Measurements from ENCODE around the gene SLC33A1.
"Not testable (repeated sequence)": the region's sequence is repeated elsewhere in the genome, so short reads cannot be mapped to it uniquely, and the experiment has no call there.

SLC33A1 gene

DNA sequence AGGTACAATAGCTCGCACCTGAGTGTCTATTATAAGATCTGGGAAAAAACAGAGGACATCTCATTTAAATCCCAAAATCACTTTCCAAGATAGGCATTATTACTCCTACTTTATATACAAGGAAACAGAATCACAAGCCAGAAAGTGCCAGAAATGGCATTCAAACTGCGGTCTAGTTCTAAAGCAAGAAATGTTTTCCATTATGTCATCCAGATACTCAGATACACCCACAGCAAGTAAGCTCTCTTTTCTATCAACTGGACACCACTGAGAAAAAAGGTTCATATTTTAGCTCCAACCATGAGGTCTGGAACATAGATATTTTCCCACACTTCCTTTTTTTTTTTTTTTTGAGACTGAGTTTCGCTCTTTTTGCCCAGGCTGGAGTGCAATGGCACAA, 8.1 kb downstream of the SLC33A1 start:
- H4K20me1 ChIP-seq = peaks cover 77% of the 10 kb centered on the region
- no peak overlapping the region for H3K4me3 ChIP-seq
- no peak for TF ChIP-seq Cebpa-rat (IDR thresholded peaks at IDR 0.05)
- no peak overlapping the region for H3K4me2 ChIP-seq
- H3K36me3 ChIP-seq = peaks cover 39% of the 10 kb centered on the region
- no peaks in the 10 kb centered on the region for H3K27me3 ChIP-seq
- no peak overlapping the region for H3K9ac ChIP-seq
- no peaks in the 10 kb centered on the region for H3K9me3 ChIP-seq
- H3K4me1 ChIP-seq = peaks cover 36% of the 10 kb centered on the region
- H3K27ac ChIP-seq = no peak overlapping the region

- H3K4me3 ChIP-seq = no peak overlapping the region
- no peak overlapping the region for H3K4me2 ChIP-seq
- no peaks in the 10 kb centered on the region for H3K27me3 ChIP-seq
- H3K9me3 ChIP-seq = no peaks in the 10 kb centered on the region
- peaks cover 57% of the 10 kb centered on the region for H4K20me1 ChIP-seq
- TF ChIP-seq Cebpa-rat (IDR thresholded peaks at IDR 0.05) = no peak
- H3K9ac ChIP-seq = no peak overlapping the region
- H3K27ac ChIP-seq = no peak overlapping the region
- peaks cover 11% of the 10 kb centered on the region for H3K4me1 ChIP-seq
- H3K36me3 ChIP-seq = peaks cover 30% of the 10 kb centered on the region
These were observed 10.7 kb downstream of the SLC33A1 start for GRCh38 chr3:155843569-155843968.

- Histone ChIP-seq H3K27ac (no peak overlapping the region), H3K36me3 (peaks cover 51% of the 10 kb centered on the region), H3K27me3 (no peaks in the 10 kb centered on the region), H3K4me3 (no peak overlapping the region), H3K9ac (no peak overlapping the region), H3K4me1 (no peaks in the 10 kb centered on the region), H4K20me1 (no peaks in the 10 kb centered on the region), H3K4me2 (no peak overlapping the region), H3K9me3 (peaks cover 13% of the 10 kb centered on the region)
- TF ChIP-seq Cebpa-rat (IDR thresholded peaks at IDR 0.05) = no peak
These were observed 18.7 kb downstream of the SLC33A1 start for GRCh38 chr3:155835341-155836071.

DNA sequence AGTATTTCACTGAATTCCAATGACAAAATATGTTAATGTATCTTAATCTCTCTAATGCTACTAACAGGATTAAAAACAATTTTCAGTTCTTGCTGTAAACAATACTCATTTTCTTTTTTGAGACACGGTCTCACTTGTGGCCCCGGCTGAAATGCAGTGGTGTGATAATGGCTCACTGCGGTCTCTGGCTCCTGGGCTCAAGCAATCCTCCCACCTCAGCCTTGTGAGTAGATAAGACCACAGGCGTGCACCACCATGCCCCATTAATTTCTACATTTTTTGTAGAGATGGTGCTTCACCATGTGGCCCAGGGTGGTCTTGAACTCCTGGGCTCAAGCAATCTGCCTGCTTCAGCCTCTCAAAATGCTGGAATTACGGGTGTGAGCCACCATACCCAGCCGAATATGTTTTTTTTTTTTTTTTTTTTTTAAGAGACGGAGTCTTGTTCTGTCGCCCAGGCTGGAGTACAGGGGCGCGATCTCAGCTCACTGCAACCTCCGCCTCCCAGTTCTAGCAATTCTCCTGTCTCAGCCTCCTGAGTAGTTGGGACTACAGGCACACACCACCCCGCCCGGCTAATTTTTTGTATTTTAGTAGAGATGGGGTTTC, 25.6 kb downstream of the SLC33A1 start:
- H3K27me3 ChIP-seq, H3K4me3 ChIP-seq, H4K20me1 ChIP-seq, H3K9ac ChIP-seq, H3K4me2 ChIP-seq, H3K4me1 ChIP-seq, H3K9me3 ChIP-seq, H3K27ac ChIP-seq: not testable (repeated sequence)
- H3K36me3 ChIP-seq = peaks cover 61% of the 10 kb centered on the region

DNA sequence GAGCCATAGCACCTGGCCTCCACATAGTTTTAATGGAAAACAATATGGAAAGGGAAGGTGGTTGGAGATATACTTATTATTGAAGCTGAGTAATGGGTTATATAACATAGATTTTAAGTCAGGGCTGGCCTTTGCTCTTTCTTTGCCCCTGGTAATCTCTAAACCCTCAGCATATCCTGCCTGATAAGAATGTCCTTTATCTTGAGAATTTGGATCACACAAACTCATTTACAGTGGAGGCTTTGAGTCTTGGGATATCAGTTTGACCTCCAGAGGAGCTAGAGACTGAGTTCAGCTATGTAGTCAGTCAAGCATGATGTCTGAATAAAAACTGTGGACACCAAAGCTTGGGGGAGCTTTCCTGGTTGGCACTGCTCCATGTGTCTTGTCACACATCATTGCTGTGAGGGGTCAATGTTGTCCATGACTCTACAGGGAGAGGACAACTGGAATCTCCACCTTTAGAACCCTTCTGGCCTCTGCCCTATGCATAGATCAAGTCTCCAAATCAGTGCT, 39.1 kb downstream of the SLC33A1 start:
- Histone ChIP-seq H3K4me2 (no peak overlapping the region), H3K36me3 (no peaks in the 10 kb centered on the region), H3K27ac (no peak overlapping the region), H3K4me3 (no peak overlapping the region), H4K20me1 (no peaks in the 10 kb centered on the region), H3K27me3 (no peaks in the 10 kb centered on the region), H3K4me1 (no peaks in the 10 kb centered on the region), H3K9ac (no peak overlapping the region), H3K9me3 (0 out of 2 replicates have a peak, but pooled peaks cover 4% of the 10 kb centered on the region)
- no peak for TF ChIP-seq Cebpa-rat (IDR thresholded peaks at IDR 0.05)

DNA sequence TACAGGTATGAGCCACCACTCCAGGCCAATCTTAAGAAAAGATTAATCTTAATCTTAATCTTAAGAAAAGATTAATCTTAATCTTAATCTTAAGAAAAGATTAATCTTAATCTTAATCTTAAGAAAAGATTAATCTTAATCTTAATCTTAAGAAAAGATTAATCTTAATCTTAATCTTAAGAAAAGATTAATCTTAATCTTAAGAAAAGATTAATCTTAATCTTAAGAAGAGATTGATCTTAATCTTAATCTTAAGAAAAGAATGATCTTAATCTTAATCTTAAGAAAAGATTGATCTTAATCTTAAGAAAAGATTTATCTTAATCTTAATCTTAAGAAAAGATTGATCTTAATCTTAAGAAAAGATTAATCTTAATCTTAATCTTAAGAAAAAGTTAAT, 41.0 kb downstream of the SLC33A1 start:
- H3K27me3 ChIP-seq, H3K9ac ChIP-seq: not testable (repeated sequence)

DNA sequence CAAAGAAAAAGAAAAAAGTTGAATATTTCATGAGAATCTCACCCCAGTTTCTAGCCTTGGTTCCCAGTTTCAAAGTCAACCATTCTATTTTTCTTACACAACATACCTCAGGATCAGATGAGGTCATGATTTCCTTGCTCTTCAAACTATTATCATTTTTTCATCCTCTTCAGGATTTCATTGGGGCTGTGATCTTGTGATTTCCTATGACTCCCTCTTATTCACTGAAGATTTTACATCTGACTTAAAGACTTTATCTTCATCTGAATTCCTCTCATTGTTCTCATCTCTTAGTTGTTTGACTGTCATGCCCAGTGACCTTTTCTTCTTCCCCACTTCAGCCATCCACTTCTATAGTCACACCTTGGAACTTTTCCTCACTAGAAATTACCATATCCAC, 45.0 kb downstream of the SLC33A1 start:
- Histone ChIP-seq H3K4me2 (no peak overlapping the region), H3K36me3 (no peaks in the 10 kb centered on the region), H4K20me1 (no peaks in the 10 kb centered on the region), H3K27ac (no peak overlapping the region), H3K9me3 (0 out of 2 replicates have a peak, but pooled peaks cover 4% of the 10 kb centered on the region), H3K9ac (no peak overlapping the region), H3K4me1 (peaks cover 7% of the 10 kb centered on the region; the same call in 1 of the 2 replicates), H3K4me3 (no peak overlapping the region), H3K27me3 (peaks cover 24% of the 10 kb centered on the region)
- no peak for TF ChIP-seq Cebpa-rat (IDR thresholded peaks at IDR 0.05)

More for the DNA sequence above, 41.0 kb downstream of the SLC33A1 start:
- H3K4me1 ChIP-seq, H4K20me1 ChIP-seq, H3K4me3 ChIP-seq, H3K36me3 ChIP-seq, H3K27ac ChIP-seq, H3K4me2 ChIP-seq, H3K9me3 ChIP-seq: not testable (repeated sequence)

DNA sequence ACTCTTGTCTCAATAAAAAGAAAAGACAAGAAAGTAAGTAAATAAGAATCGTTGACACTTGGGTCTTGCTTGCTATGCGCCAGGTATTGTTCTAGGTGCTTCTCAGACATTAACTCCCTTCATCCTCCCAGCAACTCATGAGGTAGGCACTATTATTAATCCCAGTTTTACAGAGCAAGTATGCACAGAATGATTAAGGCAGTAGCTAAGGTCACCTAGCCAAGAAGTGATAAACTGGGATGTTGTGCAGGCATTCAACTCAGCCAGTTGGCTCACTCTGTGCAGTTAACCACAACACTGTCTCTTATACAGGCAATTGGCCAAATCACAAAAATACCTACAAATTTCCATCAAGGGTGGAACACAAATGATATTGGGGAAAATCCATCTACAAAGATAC, 46.4 kb downstream of the SLC33A1 start:
- no peak for TF ChIP-seq Cebpa-rat (IDR thresholded peaks at IDR 0.05)
- 0 out of 2 replicates have a peak, but pooled peaks cover 2% of the 10 kb centered on the region for H3K9me3 ChIP-seq

GRCh38 chr3:155805802-155806618, 48.2 kb downstream of the SLC33A1 start, which contains the start of gene C3orf33:
TSS of gene C3orf33 (minus strand) at chr3:155806278. CDS start at chr3:155806252, 26 bp downstream.
- no peak for TF ChIP-seq Cebpa-rat (IDR thresholded peaks at IDR 0.05)
- H3K27me3 ChIP-seq = peaks cover 24% of the 10 kb centered on the region
- peak within 1 kb of the TSS; percentile 82 for H3K9ac ChIP-seq
- peak within 1 kb of the TSS; percentile 71 for H3K4me3 ChIP-seq
- no peaks in the 10 kb centered on the region for H3K9me3 ChIP-seq
- no peaks in the 10 kb centered on the region for H4K20me1 ChIP-seq
- H3K4me2 ChIP-seq = peak within 1 kb of the TSS; percentile 82
- H3K4me1 ChIP-seq = peaks cover 7% of the 10 kb centered on the region; the same call in 1 of the 2 replicates
- H3K27ac ChIP-seq = peak within 1 kb of the TSS; percentile 80
- H3K36me3 ChIP-seq = no peaks in the 10 kb centered on the region

More for the DNA sequence above, 46.4 kb downstream of the SLC33A1 start:
- Histone ChIP-seq H3K9ac (no peak overlapping the region), H3K27ac (no peak overlapping the region), H3K4me2 (no peak overlapping the region), H3K4me3 (no peak overlapping the region), H3K27me3 (peaks cover 24% of the 10 kb centered on the region), H4K20me1 (no peaks in the 10 kb centered on the region), H3K4me1 (peaks cover 7% of the 10 kb centered on the region; the same call in 1 of the 2 replicates), H3K36me3 (no peaks in the 10 kb centered on the region)
